Measurements from ENCODE around the gene STOML1. TPM values are rescaled to one million over a fixed set of nuclear protein-coding genes. Genes with fewer than 3 reads are reported as not detected.
A peak's percentile ranks its signal among the peaks of the same experiment; 100 is the strongest.
"Not testable (repeated sequence)": the region's sequence is repeated elsewhere in the genome, so short reads cannot be mapped to it uniquely, and the experiment has no call there.

Gene STOML1
- total RNA-seq, 2 experiments from 2014 or later = 8.0 to 8.9 TPM

GRCh38 chr15:73973683-73974200, 18.4 kb downstream of the STOML1 start:
- CTCF ChIA-PET (ENCODE audit: unreplicated experiment) = interaction anchor here (1.1 to 1.2 kb wide), 2 partner anchors 63 to 76 kb away, joined by 3 to 4 read pairs; no protein-coding TSS in a partner anchor
- not testable (repeated sequence) for BruUV-seq (replicated peaks); DNase-seq (ENCODE audit: low spot score)

GRCh38 chr15:73972984-73973682, 19.0 kb downstream of the STOML1 start:
- ChIA-PET POLR2A (interaction anchor here (0.9 kb wide), 1 partner anchor 35 kb away, joined by 5 read pairs; no protein-coding TSS in a partner anchor), CTCF (ENCODE audit: unreplicated experiment) (interaction anchor here (0.5 to 1.2 kb wide), 11 partner anchors 13 to 280 kb away, joined by 3 to 10 read pairs (median 3); no protein-coding TSS in a partner anchor)
- no peaks in the 10 kb centered on the region for H3K4me1 ChIP-seq (ENCODE audit: insufficient read depth, low read length, poor library complexity, severe bottlenecking)
- peak; percentile 79 for DNase-seq (ENCODE audit: low spot score)
- no peaks in the 10 kb centered on the region for H3K9me3 ChIP-seq (ENCODE audit: low read length)
- no peak overlapping the region for H3K4me3 ChIP-seq (ENCODE audit: low read depth, low read length, poor library complexity, severe bottlenecking)
- BruUV-seq (replicated peaks) = no TSS peak
- intact Hi-C loops (cut with micrococcal nuclease; ENCODE audit: unreplicated experiment) = loop anchor here (1.0 to 5.0 kb wide), 2 partner anchors 64 to 349 kb away; no protein-coding TSS in a partner anchor
- no peaks in the 10 kb centered on the region for H3K9me2 ChIP-seq (ENCODE audit: insufficient read depth, low read length)
- TF ChIP-seq CTCF (conservative IDR thresholded peaks at IDR 0.05; ENCODE audit: low read length) (peak; percentile 86), EZH2phosphoT487 (IDR thresholded peaks at IDR 0.05; ENCODE audit: borderline replicate concordance, low read depth, low read length) (no peak)
- no peaks in the 10 kb centered on the region for H3K79me2 ChIP-seq (ENCODE audit: insufficient read depth, low read depth, low read length)
- H4K20me1 ChIP-seq (ENCODE audit: insufficient read depth, low read length) = no peaks in the 10 kb centered on the region
- no peak overlapping the region for H3K27ac ChIP-seq (ENCODE audit: low read depth, low read length, poor library complexity, severe bottlenecking)
- H2AFZ ChIP-seq (ENCODE audit: low read length) = peak overlapping the region; percentile 42; the same call in 1 of the 2 replicates
- peak overlapping the region; percentile 35; the same call in 1 of the 2 replicates for H3K4me2 ChIP-seq (ENCODE audit: low read length)
- H3K36me3 ChIP-seq (ENCODE audit: insufficient read depth, low read length) = no peaks in the 10 kb centered on the region

More at GRCh38 chr15:73973683-73974200, 18.4 kb downstream of the STOML1 start:
- H3K4me1 ChIP-seq (ENCODE audit: insufficient read depth, low read length, poor library complexity, severe bottlenecking); H4K20me1 ChIP-seq (ENCODE audit: insufficient read depth, low read length); POLR2A ChIA-PET; H3K27ac ChIP-seq (ENCODE audit: low read depth, low read length, poor library complexity, severe bottlenecking); H3K79me2 ChIP-seq (ENCODE audit: insufficient read depth, low read depth, low read length); H3K36me3 ChIP-seq (ENCODE audit: insufficient read depth, low read length); H3K4me3 ChIP-seq (ENCODE audit: low read depth, low read length, poor library complexity, severe bottlenecking); H3K4me2 ChIP-seq (ENCODE audit: low read length); H3K9me3 ChIP-seq (ENCODE audit: low read length); H2AFZ ChIP-seq (ENCODE audit: low read length); H3K9me2 ChIP-seq (ENCODE audit: insufficient read depth, low read length): not testable (repeated sequence)
- intact Hi-C loops (cut with micrococcal nuclease; ENCODE audit: unreplicated experiment) = loop anchor here (1.0 to 5.0 kb wide), 2 partner anchors 64 to 349 kb away; no protein-coding TSS in a partner anchor

GRCh38 chr15:73969151-73969759, 22.8 kb downstream of the STOML1 start:
- no peak for TF ChIP-seq EZH2phosphoT487 (IDR thresholded peaks at IDR 0.05; ENCODE audit: borderline replicate concordance, low read depth, low read length)
- TF ChIP-seq CTCF (conservative IDR thresholded peaks at IDR 0.05; ENCODE audit: low read length) = no peak
- Histone ChIP-seq H3K36me3 (ENCODE audit: insufficient read depth, low read length) (no peaks in the 10 kb centered on the region), H3K79me2 (ENCODE audit: insufficient read depth, low read depth, low read length) (no peaks in the 10 kb centered on the region), H3K9me2 (ENCODE audit: insufficient read depth, low read length) (no peaks in the 10 kb centered on the region), H2AFZ (ENCODE audit: low read length) (no peak overlapping the region), H3K4me1 (ENCODE audit: insufficient read depth, low read length, poor library complexity, severe bottlenecking) (peaks cover 19% of the 10 kb centered on the region), H4K20me1 (ENCODE audit: insufficient read depth, low read length) (no peaks in the 10 kb centered on the region), H3K4me3 (ENCODE audit: low read depth, low read length, poor library complexity, severe bottlenecking) (no peak overlapping the region), H3K4me2 (ENCODE audit: low read length) (no peak overlapping the region), H3K9me3 (ENCODE audit: low read length) (no peaks in the 10 kb centered on the region), H3K27ac (ENCODE audit: low read depth, low read length, poor library complexity, severe bottlenecking) (no peak overlapping the region)
- no peak for DNase-seq (ENCODE audit: low spot score)
- POLR2A ChIA-PET = no interaction called here
- no TSS peak for BruUV-seq (replicated peaks)
- intact Hi-C loops (cut with micrococcal nuclease; ENCODE audit: unreplicated experiment) = no loop called here
- CTCF ChIA-PET (ENCODE audit: unreplicated experiment) = no interaction called here

Measured in OCI-LY7 (cell line).